Calu3 (cell line): ENCODE measurements around the gene MTMR3. TPM values are rescaled to one million over a fixed set of nuclear protein-coding genes. Genes with fewer than 3 reads are reported as not detected.
"Not testable (repeated sequence)": the region's sequence is repeated elsewhere in the genome, so short reads cannot be mapped to it uniquely, and the experiment has no call there.

Source experiments
- BruUV-seq: library from RNA; stranded (reverse); fragments of 400-500 nt; replicated peaks from 2 replicates; lab custom pipeline; 2021; lab: Mats Ljungman, UMichigan
- CTCF ChIA-PET: fragments of 300-600 bp; sonication (Branson Sonifier 250); formaldehyde crosslinking; loops from one replicate; lab custom pipeline; 2022; ENCODE audit warnings: antibody characterized with exemption; lab: Charles Lee
- DNase-seq: peaks from one replicate; pipeline ENCODE4 v3.0.0; 2022
- H3K27ac Mint-ChIP-seq: one replicate; pipeline ENCODE4 v1.8.0; 2022; ENCODE audit warnings: mixed read lengths; ENCODE audit not compliant: unreplicated experiment
- H3K27me3 Mint-ChIP-seq: one replicate; pipeline ENCODE4 v1.8.0; 2022; ENCODE audit warnings: mixed read lengths; ENCODE audit not compliant: unreplicated experiment
- H3K36me3 Mint-ChIP-seq: one replicate; pipeline ENCODE4 v1.8.0; 2022; ENCODE audit warnings: mild to moderate bottlenecking, moderate library complexity, mixed read lengths; ENCODE audit not compliant: insufficient read depth, unreplicated experiment
- H3K4me1 Mint-ChIP-seq: one replicate; pipeline ENCODE4 v1.8.0; 2022; ENCODE audit warnings: mild to moderate bottlenecking, low read depth, mixed read lengths; ENCODE audit not compliant: unreplicated experiment
- H3K4me3 Mint-ChIP-seq: one replicate; pipeline ENCODE4 v1.8.0; 2022; ENCODE audit warnings: mild to moderate bottlenecking, low read depth, moderate library complexity, mixed read lengths; ENCODE audit not compliant: unreplicated experiment
- H3K9me3 Mint-ChIP-seq: one replicate; pipeline ENCODE4 v1.8.0; 2022; ENCODE audit warnings: low read depth, mixed read lengths; ENCODE audit not compliant: unreplicated experiment
- CTCF ChIP-seq: fragments of 200-600 bp; IDR thresholded peaks from one replicate; pipeline ENCODE4 v1.8.0; 2022; ENCODE audit warnings: antibody characterized with exemption; ENCODE audit not compliant: unreplicated experiment
- intact Hi-C: fragments of 100-400 bp; cut with micrococcal nuclease; formaldehyde crosslinking; loops from one replicate; pipeline ENCODE4 v1.10.0; 2022; ENCODE audit not compliant: unreplicated experiment
- total RNA-seq: library from RNA; stranded (reverse); gene quantifications from 2 replicates; pipeline ENCODE4 v1.2.3, GENCODE V29; 2022

Gene MTMR3
- total RNA-seq, 1 experiment from 2014 or later: 34.5 TPM

- H3K27ac Mint-ChIP-seq: no peak overlapping the region
- no TSS peak for BruUV-seq
- CTCF ChIA-PET: interaction anchor here (1.4 kb wide), 1 partner anchor 258 kb away, joined by 3 read pairs; no protein-coding TSS in a partner anchor
- no peak for DNase-seq
- peaks cover under 1% of the 10 kb centered on the region for H3K4me1 Mint-ChIP-seq
- no peak overlapping the region for H3K4me3 Mint-ChIP-seq
- no peak for TF ChIP-seq CTCF
- intact Hi-C loops: no loop called here
- peaks cover 2% of the 10 kb centered on the region for H3K9me3 Mint-ChIP-seq
- H3K27me3 Mint-ChIP-seq: no peaks in the 10 kb centered on the region
- no peaks in the 10 kb centered on the region for H3K36me3 Mint-ChIP-seq
These were observed 174.4 kb downstream of the MTMR3 start for GRCh38 chr22:30057375-30057774.

GRCh38 chr22:30059346-30060020, 176.5 kb downstream of the MTMR3 start:
- H3K4me1 Mint-ChIP-seq, H3K4me3 Mint-ChIP-seq, H3K27ac Mint-ChIP-seq, BruUV-seq, CTCF ChIA-PET, H3K9me3 Mint-ChIP-seq, intact Hi-C loops, H3K36me3 Mint-ChIP-seq, H3K27me3 Mint-ChIP-seq, DNase-seq: not testable (repeated sequence)

DNA sequence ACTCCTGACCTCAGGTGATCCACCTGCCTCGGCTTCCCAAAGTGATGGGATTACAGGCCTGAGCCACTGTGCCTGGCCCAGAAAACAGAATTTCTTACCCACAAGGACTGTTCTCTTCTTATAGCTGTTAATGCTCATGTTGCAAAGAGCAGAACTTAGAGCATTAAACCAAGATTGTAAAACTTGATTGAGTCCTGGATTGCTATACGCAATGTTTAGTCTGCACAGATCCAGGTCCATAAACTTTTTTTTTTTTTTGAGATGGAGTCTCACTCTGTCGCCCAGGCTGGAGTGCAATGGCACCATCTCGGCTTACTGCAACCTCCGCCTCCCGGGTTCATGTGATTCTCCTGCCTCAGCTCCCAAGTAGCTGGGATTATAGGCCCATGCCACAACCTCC, 178.1 kb downstream of the MTMR3 start:
- H3K4me1 Mint-ChIP-seq, H3K4me3 Mint-ChIP-seq, H3K27me3 Mint-ChIP-seq, intact Hi-C loops, DNase-seq, H3K36me3 Mint-ChIP-seq, BruUV-seq, H3K9me3 Mint-ChIP-seq, H3K27ac Mint-ChIP-seq: not testable (repeated sequence)
- CTCF ChIA-PET: interaction anchor here (0.6 to 0.7 kb wide), 2 partner anchors 52 to 310 kb away, joined by 3 to 5 read pairs; no protein-coding TSS in a partner anchor

GRCh38 chr22:30062259-30062658, 179.3 kb downstream of the MTMR3 start:
- Mint-ChIP-seq H3K27me3 (no peaks in the 10 kb centered on the region), H3K27ac (no peak overlapping the region), H3K9me3 (no peaks in the 10 kb centered on the region), H3K4me3 (no peak overlapping the region), H3K36me3 (no peaks in the 10 kb centered on the region), H3K4me1 (peaks cover 10% of the 10 kb centered on the region)
- CTCF ChIA-PET: interaction anchor here (0.6 kb wide), 1 partner anchor 345 kb away, joined by 6 read pairs; no protein-coding TSS in a partner anchor
- intact Hi-C loops: no loop called here
- TF ChIP-seq CTCF: no peak
- no TSS peak for BruUV-seq
- DNase-seq: no peak

- intact Hi-C loops: no loop called here
- no peaks in the 10 kb centered on the region for H3K36me3 Mint-ChIP-seq
- no peak for TF ChIP-seq CTCF
- no peak overlapping the region for H3K4me3 Mint-ChIP-seq
- no TSS peak for BruUV-seq
- H3K27me3 Mint-ChIP-seq: no peaks in the 10 kb centered on the region
- no peaks in the 10 kb centered on the region for H3K9me3 Mint-ChIP-seq
- CTCF ChIA-PET: no interaction called here
- no peak for DNase-seq
- H3K4me1 Mint-ChIP-seq: peaks cover 10% of the 10 kb centered on the region
- no peak overlapping the region for H3K27ac Mint-ChIP-seq
These were observed 180.0 kb downstream of the MTMR3 start for GRCh38 chr22:30062950-30063349.
